Tibial nerve (tissue), 3 donors: ENCODE measurements around the gene ALPP.

Experiments
- POLR2A ChIP-seq, 2 donors: fragments of 450-650 bp; IDR thresholded peaks; one replicate each; pipeline ENCODE4 v1.6.1; 2017; ENCODE audit warnings: antibody characterized with exemption in 2 of 2, mild to moderate bottlenecking in 2 of 2, moderate library complexity in 2 of 2
- TF ChIP-seq, protein P1 (sequence below), 5 experiments: fragments of 200-600 bp in 3 of 5; fragments of 450-650 bp in 2 of 5; sonication (generic) in 3 of 5; IDR thresholded peaks; one replicate each; pipeline ENCODE4 v1.5.1; 2016 to 2019; ENCODE audit warnings: antibody characterized with exemption in 5 of 5, mild to moderate bottlenecking in 3 of 5, moderate library complexity in 2 of 5

DNA sequence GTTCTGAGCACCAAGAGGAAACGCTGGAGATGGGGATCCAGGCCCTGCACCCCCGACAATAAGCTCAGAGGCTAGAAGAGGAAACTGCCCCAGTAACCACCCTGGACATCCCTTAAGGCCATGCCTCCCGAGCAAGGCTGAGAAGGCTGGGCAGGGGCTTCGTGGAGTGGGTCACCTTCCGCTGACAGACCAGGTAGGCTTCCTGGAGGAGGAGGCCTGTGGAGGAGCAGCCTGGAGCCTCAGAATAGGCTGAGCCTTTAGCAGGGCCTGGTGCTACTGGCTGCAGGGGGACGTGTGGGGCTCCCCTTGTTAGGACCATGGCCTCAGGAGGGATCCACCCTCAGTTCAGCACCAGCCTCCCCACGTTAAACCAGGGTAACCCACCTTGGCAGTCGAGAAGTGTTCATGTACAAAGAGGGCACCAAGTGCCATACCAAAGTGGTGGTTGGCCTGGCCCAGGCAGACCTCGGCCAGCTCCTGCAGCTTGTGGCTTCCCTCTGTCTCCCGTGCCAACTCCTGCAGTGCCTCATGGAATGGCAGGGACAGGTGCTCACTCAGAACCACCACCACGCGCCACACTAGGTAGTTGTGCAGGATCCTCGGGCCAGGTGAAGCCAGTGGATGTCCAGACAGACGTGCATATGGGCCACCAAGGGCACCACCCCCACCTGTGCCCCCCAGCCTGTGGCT, 28.5 kb upstream of the ALPP start:
- TF ChIP-seq, protein P1, sequence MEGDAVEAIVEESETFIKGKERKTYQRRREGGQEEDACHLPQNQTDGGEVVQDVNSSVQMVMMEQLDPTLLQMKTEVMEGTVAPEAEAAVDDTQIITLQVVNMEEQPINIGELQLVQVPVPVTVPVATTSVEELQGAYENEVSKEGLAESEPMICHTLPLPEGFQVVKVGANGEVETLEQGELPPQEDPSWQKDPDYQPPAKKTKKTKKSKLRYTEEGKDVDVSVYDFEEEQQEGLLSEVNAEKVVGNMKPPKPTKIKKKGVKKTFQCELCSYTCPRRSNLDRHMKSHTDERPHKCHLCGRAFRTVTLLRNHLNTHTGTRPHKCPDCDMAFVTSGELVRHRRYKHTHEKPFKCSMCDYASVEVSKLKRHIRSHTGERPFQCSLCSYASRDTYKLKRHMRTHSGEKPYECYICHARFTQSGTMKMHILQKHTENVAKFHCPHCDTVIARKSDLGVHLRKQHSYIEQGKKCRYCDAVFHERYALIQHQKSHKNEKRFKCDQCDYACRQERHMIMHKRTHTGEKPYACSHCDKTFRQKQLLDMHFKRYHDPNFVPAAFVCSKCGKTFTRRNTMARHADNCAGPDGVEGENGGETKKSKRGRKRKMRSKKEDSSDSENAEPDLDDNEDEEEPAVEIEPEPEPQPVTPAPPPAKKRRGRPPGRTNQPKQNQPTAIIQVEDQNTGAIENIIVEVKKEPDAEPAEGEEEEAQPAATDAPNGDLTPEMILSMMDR (IDR thresholded peaks at IDR 0.05), result no peak
- TF ChIP-seq POLR2A (IDR thresholded peaks at IDR 0.05), result no peak
